Memory B cell (primary cell): ENCODE data around the gene CNIH4.
"Not testable (repeated sequence)": the region's sequence is repeated elsewhere in the genome, so short reads cannot be mapped to it uniquely, and the experiment has no call there.

Experiments
- ATAC-seq: fragments of 150-1000 bp; cut with Tn5 transposase; 2 replicates; pipeline ENCODE4 v1.10.0; 2021; ENCODE audit warnings: low read depth, mild to moderate bottlenecking, moderate library complexity
- DNase-seq, 2 donors: peaks; one replicate each; pipeline ENCODE4 v3.0.0; 2022; ENCODE audit warnings: low spot score in 2 of 2
- H3K27ac Mint-ChIP-seq: one replicate; pipeline ENCODE4 v1.8.0; 2022; ENCODE audit warnings: mild to moderate bottlenecking, moderate library complexity, mixed read lengths
- H3K27me3 Mint-ChIP-seq: one replicate; pipeline ENCODE4 v1.8.0; 2022; ENCODE audit warnings: mixed read lengths
- H3K36me3 Mint-ChIP-seq: one replicate; pipeline ENCODE4 v1.8.0; 2022; ENCODE audit warnings: mild to moderate bottlenecking, mixed read lengths
- H3K4me1 Mint-ChIP-seq: one replicate; pipeline ENCODE4 v1.8.0; 2022; ENCODE audit warnings: mixed read lengths
- H3K4me3 Mint-ChIP-seq: one replicate; pipeline ENCODE4 v1.8.0; 2022; ENCODE audit warnings: mild to moderate bottlenecking, moderate library complexity, mixed read lengths
- H3K9me3 Mint-ChIP-seq: one replicate; pipeline ENCODE4 v1.8.0; 2022; ENCODE audit warnings: mixed read lengths

The CNIH4 gene

DNA sequence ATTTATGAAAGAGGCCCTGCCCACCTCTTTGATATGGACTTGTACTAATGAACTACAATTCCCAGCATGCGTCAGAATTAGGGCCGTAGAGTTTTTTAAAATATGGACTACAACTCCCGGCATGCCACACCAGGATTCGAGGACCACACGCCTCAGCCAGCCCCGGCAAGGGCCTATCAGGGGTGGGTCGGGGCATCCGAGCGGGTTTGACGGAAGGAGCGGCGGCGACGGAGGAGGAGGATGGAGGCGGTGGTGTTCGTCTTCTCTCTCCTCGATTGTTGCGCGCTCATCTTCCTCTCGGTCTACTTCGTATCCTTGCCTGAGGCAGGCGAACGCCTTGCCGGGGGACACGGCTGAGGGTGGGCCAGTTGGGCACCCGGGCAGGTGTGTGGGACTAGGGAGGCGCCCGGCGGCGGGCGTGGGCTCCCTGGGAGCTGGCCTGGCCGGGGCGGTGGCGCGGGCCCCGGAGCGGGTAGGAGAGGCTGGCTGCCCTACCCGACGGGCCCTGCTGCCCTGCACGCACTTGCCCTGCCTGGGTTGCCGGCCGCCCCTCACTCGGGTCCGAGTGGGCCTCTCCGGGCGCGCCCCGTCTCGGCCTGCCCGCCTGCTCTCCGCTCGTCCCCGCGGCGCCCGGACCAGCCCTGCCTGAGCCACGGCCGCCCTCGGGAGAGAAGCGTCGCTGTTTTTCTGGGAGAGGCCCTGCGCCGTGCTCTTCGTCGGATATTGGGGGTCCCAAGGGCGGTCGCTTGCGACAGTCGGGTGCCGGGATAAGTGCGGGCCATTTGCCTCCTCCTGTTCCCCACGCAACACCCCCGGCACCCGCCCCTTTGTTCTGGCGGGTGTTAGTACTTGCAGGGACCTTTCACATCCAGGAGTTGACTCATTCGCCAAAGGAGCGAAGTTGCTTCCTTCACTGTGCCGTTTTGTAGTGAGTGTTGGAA, at the start of gene CNIH4:
CNIH4 (plus strand) TSS at position 195 of the 941 bp plus-strand sequence; CDS start at position 241, 46 bp downstream.
- H3K36me3 Mint-ChIP-seq: peaks cover 3% of the 10 kb centered on the region
- peak; percentile 79 to 83 for DNase-seq
- H3K4me3 Mint-ChIP-seq: peak within 1 kb of the TSS; percentile 92
- no peaks in the 10 kb centered on the region for H3K9me3 Mint-ChIP-seq
- no peaks in the 10 kb centered on the region for H3K27me3 Mint-ChIP-seq
- peaks cover 17% of the 10 kb centered on the region for H3K4me1 Mint-ChIP-seq
- peak within 1 kb of the TSS; percentile 90 for H3K27ac Mint-ChIP-seq
- peak; percentile 97 for ATAC-seq

DNA sequence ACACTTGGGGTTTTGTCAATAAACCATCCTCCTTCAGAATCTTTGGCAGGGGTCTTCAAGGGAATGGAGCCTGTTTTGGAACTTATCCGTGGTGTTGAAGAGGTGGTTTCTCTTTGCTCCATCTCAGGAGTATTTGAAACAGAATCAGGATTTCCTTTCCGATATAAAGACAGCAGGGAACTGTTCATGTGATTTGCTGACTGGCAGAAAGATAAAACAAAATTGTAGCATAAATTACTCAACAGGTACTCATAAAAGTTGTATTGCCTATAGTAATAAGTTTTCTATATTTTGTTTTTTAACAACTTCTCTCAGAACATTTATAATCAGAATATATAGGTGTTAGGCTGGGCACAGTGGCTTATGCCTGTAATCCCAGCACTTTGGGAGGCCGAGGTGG, 48.6 kb upstream of the CNIH4 start:
- Mint-ChIP-seq H3K27ac (no peak overlapping the region), H3K36me3 (peaks cover 29% of the 10 kb centered on the region), H3K4me1 (no peaks in the 10 kb centered on the region), H3K9me3 (no peaks in the 10 kb centered on the region), H3K4me3 (no peak overlapping the region), H3K27me3 (no peaks in the 10 kb centered on the region)
- no peak for ATAC-seq
- no peak for DNase-seq

DNA sequence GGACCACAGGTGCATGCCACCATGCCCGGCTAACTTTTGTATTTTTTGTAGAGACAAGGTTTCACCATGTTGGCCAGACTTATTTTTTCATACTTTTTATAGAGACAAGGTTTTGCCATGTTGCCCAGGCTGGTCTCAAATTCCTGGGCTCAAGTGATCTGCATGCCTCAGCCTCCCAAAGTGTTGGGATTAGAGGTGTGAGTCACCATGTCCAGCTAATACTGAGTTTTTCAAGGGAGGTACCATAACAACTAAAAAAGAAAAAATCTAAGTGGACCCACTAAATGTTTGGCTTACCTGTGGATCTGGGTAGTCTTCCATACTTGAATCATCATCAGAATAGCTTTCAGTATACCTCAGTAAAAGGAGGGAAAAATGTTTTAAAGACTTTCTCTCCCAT, 45.2 kb upstream of the CNIH4 start:
- H3K36me3 Mint-ChIP-seq: peaks cover 22% of the 10 kb centered on the region
- not testable (repeated sequence) for H3K9me3 Mint-ChIP-seq, ATAC-seq, H3K27ac Mint-ChIP-seq, H3K4me1 Mint-ChIP-seq, H3K4me3 Mint-ChIP-seq, H3K27me3 Mint-ChIP-seq, DNase-seq

DNA sequence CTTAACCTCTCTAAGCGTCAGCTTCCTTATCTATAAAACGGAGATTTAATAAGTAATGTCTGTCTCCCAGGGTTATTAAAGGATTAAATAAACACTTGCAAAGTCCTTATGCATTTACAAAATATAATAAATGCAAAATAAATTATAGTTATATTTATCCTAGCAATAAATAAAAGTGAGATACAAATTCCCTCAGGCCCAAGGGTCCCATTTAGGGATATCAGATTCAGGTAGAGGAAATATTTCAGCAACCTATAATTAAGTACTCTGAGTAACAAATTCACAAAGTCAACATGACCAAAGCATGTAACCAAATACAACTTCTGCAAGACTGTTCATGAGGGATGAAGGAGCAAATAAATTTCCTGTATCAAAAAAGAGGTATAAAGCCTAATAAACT, 44.7 kb upstream of the CNIH4 start:
- DNase-seq (no peak), ATAC-seq (no peak)
- no peaks in the 10 kb centered on the region for H3K9me3 Mint-ChIP-seq
- peaks cover 24% of the 10 kb centered on the region for H3K36me3 Mint-ChIP-seq
- H3K27me3 Mint-ChIP-seq: no peaks in the 10 kb centered on the region
- no peak overlapping the region for H3K4me3 Mint-ChIP-seq
- no peaks in the 10 kb centered on the region for H3K4me1 Mint-ChIP-seq
- H3K27ac Mint-ChIP-seq: no peak overlapping the region

DNA sequence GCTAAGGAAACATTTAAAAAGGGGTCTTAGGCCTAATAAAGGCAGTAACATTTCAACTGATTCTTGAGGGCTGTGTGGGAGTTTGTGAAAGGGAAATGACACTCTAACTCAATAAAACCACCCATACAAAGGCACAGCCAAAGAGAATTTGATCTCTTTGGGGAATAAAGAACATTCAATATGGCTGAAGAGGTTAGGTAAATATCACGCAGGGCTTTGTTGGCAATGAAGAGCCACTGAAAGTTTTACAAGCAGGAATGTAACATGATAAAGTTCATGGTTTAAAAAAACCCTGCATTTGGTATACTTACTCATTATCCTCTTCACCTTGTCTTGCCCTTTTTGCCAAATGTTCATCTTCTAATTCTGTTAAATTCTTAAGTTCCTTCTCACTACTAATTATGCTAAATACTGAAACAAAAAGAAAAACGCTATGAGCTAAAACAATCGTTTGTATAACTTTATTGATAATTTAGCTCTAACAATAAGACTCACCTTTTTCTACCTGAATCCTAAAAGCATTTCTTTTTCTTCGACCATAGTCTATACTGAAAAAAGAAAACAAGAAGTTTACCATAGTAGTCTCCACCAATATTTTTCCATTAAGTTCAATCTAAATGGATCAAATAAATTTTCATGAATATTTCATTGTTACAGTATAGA, 39.2 kb upstream of the CNIH4 start:
- no peaks in the 10 kb centered on the region for H3K4me1 Mint-ChIP-seq
- H3K9me3 Mint-ChIP-seq: no peaks in the 10 kb centered on the region
- H3K4me3 Mint-ChIP-seq: no peak overlapping the region
- ATAC-seq (no peak), DNase-seq (no peak)
- H3K27me3 Mint-ChIP-seq: no peaks in the 10 kb centered on the region
- H3K36me3 Mint-ChIP-seq: peaks cover 13% of the 10 kb centered on the region
- no peak overlapping the region for H3K27ac Mint-ChIP-seq

DNA sequence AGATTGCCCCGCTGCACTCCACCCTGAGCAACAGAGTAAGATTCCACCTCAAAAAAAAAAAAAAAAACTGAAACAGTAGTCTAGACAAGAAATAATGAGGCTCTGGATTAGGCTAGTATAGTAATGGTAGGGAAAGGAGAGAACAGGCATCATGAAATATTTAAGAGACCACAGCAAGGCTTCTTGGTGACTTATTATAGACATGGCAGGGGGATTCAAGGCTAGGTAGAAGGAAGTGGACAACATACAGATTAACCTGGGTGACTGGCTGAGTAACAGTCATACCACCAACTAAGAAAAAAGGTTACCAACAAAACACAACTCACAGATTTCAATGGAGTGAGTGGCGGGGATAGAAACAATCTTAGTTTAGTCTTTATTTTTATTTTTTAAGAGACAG, 35.0 kb upstream of the CNIH4 start:
- DNase-seq: no peak
- no peak overlapping the region for H3K4me3 Mint-ChIP-seq
- H3K9me3 Mint-ChIP-seq: no peaks in the 10 kb centered on the region
- ATAC-seq: no peak
- peaks cover 9% of the 10 kb centered on the region for H3K36me3 Mint-ChIP-seq
- no peak overlapping the region for H3K27ac Mint-ChIP-seq
- H3K27me3 Mint-ChIP-seq: no peaks in the 10 kb centered on the region
- peaks cover 2% of the 10 kb centered on the region for H3K4me1 Mint-ChIP-seq

DNA sequence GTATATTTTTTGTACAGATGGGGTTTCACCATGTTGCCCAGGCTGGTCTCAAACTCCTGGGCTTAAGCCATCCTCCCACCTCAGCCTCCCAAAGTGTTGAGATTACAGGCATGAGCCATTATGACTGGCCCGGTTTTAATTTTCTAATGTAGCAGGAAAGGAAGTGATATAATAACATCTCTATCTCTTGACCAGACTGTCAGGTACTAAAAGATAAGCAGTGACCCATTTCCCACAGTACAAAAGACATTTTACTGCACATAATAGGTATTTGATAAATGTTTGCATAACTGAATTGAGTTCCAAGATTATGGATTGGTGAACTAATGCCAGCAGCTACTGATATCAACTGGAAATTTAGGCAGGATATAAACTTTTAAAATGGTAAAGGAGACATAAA, 30.7 kb upstream of the CNIH4 start:
- Mint-ChIP-seq H3K4me1 (peaks cover 15% of the 10 kb centered on the region), H3K9me3 (no peaks in the 10 kb centered on the region), H3K36me3 (peaks cover 7% of the 10 kb centered on the region), H3K4me3 (no peak overlapping the region), H3K27ac (no peak overlapping the region), H3K27me3 (no peaks in the 10 kb centered on the region)
- ATAC-seq (no peak), DNase-seq (no peak)

DNA sequence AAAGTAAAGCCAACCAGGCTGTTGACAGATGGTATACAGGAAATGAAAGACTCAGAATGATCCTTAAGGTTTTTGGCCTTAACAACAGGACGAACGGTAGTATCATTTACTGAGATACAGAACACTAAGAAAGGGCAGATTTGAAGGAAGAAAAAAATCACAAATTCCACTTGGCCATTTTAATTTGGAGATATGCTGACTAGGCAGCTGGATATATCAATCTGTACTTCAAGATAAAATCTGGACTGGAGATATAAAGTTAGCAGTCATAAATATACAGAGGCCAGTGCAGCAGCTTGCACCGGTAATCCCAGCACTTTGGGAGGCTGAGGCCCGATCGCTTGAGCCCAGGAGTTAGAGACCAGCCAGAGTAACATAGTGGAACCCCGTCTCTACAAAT, 28.0 kb upstream of the CNIH4 start:
- ATAC-seq (no peak), DNase-seq (no peak)
- Mint-ChIP-seq H3K4me3 (peak overlapping the region; percentile 91), H3K27ac (peak overlapping the region; percentile 64), H3K4me1 (peaks cover 17% of the 10 kb centered on the region), H3K27me3 (no peaks in the 10 kb centered on the region), H3K36me3 (peaks cover 4% of the 10 kb centered on the region), H3K9me3 (no peaks in the 10 kb centered on the region)

DNA sequence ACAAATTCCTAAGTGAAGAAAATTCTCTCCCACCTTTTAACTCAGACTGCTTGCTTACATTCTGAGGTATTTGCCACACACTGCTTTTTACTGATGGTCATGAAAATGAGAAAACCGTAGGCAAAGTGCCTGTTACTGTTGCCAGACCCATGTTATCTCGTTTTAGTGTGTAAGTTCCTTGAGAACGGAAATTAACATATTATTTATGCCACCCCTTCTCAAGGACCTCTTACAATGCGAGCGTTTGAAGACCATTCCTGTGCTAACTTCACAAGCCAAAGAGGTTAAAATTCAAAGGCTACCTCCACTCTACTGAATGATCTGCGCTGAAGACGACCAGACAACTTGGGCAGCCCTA, 27.2 kb upstream of the CNIH4 start:
- no peaks in the 10 kb centered on the region for H3K9me3 Mint-ChIP-seq
- H3K36me3 Mint-ChIP-seq: peaks cover 2% of the 10 kb centered on the region
- H3K27me3 Mint-ChIP-seq: no peaks in the 10 kb centered on the region
- ATAC-seq (no peak), DNase-seq (no peak)
- H3K4me1 Mint-ChIP-seq: peaks cover 20% of the 10 kb centered on the region
- H3K4me3 Mint-ChIP-seq: peak overlapping the region; percentile 91
- peak overlapping the region; percentile 98 for H3K27ac Mint-ChIP-seq

DNA sequence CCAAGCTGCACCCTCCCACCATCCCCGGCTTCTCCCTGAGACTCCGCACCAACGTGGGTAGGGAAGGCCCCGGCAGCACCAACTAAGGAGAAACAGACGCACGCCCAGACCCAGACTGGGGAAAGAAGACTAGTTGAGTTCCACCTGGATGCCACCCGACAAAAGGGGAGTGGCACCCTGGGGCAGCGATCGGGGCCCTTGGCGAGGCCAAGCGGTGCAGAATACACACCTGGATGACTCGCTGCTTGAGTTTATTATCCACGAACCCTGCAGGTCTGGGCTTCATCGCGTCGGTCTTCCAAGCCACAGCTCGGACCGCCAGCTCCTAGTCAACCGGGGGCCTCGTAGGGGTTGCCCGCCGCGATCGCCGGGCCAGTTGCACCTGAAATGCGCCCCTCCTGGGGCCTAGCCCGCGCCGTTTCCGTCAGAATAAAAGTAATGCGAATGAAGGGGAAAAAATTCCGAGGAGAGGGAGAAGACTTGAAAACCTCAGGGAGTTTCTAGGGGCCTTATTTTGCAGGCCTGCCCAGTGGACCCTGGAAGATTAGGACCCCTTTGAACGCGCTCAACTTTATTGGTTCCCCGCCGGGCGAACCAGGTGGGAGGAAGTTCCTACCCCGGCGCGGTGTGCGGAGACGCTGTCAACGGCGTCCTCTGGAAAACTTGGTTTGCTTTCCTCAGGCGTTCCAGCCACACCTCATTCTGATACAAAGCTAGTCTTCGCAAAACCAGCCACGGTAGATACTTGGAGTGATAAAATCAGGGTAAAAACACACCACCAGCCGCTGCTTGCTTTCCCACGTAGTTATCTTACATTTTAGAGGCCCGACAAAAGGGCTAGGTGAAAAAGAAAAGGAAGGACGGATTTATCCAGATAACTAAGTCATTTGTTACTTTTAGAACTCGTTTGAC, 26.6 kb upstream of the CNIH4 start, which contains the start of gene NVL:
NVL (minus strand) TSS at position 331 of the 912 bp plus-strand sequence; CDS start at position 286, 45 bp downstream.
- Mint-ChIP-seq H3K36me3 (no peaks in the 10 kb centered on the region), H3K4me3 (peak within 1 kb of the TSS; percentile 91), H3K4me1 (peaks cover 20% of the 10 kb centered on the region), H3K27me3 (no peaks in the 10 kb centered on the region), H3K27ac (peak within 1 kb of the TSS; percentile 98), H3K9me3 (no peaks in the 10 kb centered on the region)
- ATAC-seq (peak; percentile 89), DNase-seq (peak; percentile 74 to 94)

DNA sequence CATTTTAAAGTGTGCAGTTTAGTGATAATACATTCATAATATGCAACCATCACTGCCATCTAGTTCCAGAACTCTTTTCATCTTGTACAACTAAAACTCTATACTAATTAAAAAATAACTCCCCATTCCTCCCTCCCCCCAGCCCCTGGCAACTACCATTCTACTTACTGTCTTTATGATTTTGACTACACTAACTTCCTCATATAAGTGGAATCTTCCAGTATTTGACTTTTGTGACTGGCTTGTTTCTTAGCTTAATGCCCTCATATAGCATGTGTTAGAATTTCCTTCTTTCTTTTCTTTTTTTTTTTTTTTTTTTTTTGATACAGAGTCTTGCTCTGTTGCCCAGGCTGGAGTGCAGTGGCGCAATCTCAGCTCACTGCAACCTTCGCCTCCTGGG, 25.4 kb upstream of the CNIH4 start:
- Mint-ChIP-seq H3K4me1 (peaks cover 20% of the 10 kb centered on the region), H3K27me3 (no peaks in the 10 kb centered on the region), H3K36me3 (no peaks in the 10 kb centered on the region), H3K4me3 (peak overlapping the region; percentile 24), H3K9me3 (no peaks in the 10 kb centered on the region), H3K27ac (no peak overlapping the region)
- no peak for ATAC-seq
- no peak for DNase-seq

DNA sequence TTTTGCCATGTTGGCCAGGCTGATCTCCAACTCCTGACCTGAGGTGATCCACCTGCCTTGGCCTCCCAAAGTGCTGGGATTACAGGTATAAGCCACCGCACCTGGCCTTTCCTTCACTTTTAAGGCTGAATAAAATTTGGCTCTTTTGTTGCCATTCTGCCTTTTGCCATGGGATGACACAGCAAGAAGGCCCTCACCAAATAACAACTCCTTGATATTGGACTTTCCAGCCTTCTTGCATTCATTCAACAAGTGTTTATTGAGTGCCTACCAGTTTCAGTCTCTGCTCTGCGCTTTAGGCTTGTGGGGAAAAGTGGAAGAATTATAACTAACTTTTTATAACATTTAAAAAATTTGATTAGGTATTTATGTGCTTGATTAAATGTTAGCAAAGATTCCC, 24.9 kb upstream of the CNIH4 start:
- H3K4me3 Mint-ChIP-seq: no peak overlapping the region
- DNase-seq: no peak
- H3K27ac Mint-ChIP-seq: no peak overlapping the region
- H3K9me3 Mint-ChIP-seq: no peaks in the 10 kb centered on the region
- ATAC-seq: no peak
- H3K36me3 Mint-ChIP-seq: no peaks in the 10 kb centered on the region
- peaks cover 20% of the 10 kb centered on the region for H3K4me1 Mint-ChIP-seq
- H3K27me3 Mint-ChIP-seq: no peaks in the 10 kb centered on the region

DNA sequence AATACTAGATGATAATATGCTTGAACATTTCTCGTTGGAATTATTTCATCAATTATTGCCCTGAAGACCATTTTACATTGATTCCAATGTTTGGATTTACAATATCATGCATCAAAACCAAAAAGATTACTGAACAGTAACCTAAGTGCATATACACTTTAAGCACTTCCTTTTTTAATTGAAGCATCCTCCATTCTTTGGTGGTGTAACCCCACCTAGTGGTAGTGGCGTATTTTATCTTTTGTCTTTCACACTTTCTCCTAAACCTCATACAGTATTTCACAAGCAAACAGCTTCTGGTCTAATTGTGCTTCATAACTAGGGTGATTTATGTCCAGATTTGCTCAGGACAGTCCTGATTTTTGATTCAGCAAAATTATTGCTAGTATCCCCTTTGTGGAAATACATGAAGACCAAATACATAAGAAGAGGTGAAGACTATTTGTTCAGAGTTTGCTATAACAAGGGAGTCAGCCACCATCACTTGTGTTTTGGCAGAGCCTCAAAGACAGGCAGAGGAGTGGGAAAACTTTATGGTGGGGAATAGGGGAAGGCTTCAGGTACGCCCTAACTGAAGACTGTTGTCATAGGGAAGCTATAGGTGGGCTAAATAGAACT, 23.3 kb upstream of the CNIH4 start:
- H3K4me3 Mint-ChIP-seq: no peak overlapping the region

More for the DNA sequence above, 23.3 kb upstream of the CNIH4 start:
- Mint-ChIP-seq H3K4me1 (peaks cover 14% of the 10 kb centered on the region), H3K36me3 (no peaks in the 10 kb centered on the region), H3K27ac (no peak overlapping the region), H3K9me3 (no peaks in the 10 kb centered on the region), H3K27me3 (no peaks in the 10 kb centered on the region)
- peak in 1 of 2 donors; percentile 58 for DNase-seq
- peak; percentile 45 for ATAC-seq
